Measurements from ENCODE around the gene CSK. TPM values are rescaled to one million over a fixed set of nuclear protein-coding genes. Genes with fewer than 3 reads are reported as not detected.

Gene CSK
- total RNA-seq, 1 donor: 28.1 TPM

DNA sequence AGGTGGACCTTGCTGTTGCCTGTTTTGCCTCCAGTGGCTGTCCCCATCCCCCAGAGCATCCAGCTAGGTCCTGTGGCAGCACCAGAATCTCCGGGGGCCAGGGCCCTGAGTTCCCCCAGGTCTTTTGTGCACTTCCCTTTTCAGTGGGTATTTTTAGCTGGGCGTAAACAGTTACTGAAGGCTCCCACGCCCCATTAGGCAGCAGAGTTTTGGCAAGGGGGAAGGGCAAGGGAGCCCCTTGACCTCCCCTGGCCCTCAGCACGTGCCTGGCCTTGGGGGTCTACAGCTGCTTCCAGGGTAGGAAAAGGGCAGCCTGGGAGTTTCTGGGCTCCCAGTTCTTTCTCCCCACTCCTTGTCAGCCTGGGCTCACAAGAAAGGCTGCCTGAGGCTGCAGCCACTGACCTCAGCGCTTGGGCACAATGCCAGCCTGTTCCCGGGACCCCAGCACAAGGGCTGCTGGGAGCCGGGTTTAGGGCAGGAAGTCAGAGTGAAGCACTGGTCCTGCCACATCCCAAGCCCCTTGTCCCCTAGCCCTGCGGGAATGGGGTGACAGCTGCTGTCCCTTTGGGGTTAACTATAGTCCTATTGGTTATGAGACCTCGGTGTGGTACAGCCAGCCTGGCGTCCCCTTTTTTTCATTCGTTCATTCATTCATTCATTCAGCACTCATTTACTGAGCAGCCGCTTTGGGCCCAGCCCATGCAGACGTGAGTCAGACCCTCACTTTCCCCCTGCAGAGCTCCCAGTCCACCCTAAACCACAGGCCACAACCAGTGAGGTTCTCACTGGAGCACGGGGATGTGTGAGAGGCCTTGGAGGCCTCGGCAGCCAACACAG lies 8.4 kb downstream of the CSK start:
- H3K4me3 ChIP-seq (ENCODE audit: low read depth, low read length): no peak overlapping the region
- TF ChIP-seq, protein P1, sequence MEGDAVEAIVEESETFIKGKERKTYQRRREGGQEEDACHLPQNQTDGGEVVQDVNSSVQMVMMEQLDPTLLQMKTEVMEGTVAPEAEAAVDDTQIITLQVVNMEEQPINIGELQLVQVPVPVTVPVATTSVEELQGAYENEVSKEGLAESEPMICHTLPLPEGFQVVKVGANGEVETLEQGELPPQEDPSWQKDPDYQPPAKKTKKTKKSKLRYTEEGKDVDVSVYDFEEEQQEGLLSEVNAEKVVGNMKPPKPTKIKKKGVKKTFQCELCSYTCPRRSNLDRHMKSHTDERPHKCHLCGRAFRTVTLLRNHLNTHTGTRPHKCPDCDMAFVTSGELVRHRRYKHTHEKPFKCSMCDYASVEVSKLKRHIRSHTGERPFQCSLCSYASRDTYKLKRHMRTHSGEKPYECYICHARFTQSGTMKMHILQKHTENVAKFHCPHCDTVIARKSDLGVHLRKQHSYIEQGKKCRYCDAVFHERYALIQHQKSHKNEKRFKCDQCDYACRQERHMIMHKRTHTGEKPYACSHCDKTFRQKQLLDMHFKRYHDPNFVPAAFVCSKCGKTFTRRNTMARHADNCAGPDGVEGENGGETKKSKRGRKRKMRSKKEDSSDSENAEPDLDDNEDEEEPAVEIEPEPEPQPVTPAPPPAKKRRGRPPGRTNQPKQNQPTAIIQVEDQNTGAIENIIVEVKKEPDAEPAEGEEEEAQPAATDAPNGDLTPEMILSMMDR (IDR thresholded peaks at IDR 0.05; ENCODE audit: insufficient read depth, low read length): no peak
- peak; percentile 67 for DNase-seq (ENCODE audit: low read depth)

DNA sequence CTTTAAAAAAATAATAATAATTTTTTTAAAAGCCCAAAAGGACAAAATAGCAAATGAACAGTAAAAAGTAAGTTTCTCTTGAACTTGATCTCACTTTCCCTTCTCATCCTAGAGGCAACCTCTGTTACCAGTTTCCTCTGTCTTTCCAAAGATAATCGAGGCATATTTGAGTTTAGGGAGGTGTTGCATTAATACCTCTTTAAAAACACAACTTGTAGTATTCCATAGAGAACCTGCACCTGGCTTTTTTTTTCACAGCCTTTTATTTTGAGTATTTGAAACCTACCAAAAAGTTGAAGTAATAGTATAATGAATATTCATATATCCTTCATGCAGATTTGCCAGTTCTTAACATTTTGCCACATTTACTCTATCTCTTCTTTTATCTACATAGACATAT lies 9.1 kb downstream of the CSK start:
- no peak for DNase-seq (ENCODE audit: low read depth)
- H3K4me3 ChIP-seq (ENCODE audit: low read depth, low read length): no peak overlapping the region
- TF ChIP-seq, protein P1 (IDR thresholded peaks at IDR 0.05; ENCODE audit: insufficient read depth, low read length): no peak

DNA sequence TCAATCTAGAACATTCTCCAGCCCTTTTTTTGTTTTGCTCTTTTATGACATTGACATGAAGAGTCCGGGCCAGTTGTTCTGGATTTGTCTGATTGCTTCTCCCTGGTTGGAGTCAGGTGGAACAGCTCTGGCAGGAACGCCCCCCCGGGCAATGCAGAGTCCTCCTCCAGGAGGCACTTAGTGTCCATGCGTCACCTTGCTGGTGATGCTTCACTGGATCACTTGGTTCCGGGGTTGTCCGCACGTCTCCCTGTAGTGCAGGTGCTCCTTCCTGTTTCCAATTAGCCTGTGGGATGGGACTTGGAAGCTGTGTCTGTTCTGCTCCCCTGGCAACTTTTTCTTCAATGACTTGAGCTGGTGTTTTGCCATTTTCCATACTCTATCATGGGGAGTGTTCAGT lies 9.8 kb downstream of the CSK start:
- TF ChIP-seq, protein P1 (IDR thresholded peaks at IDR 0.05; ENCODE audit: insufficient read depth, low read length): no peak
- no peak for DNase-seq (ENCODE audit: low read depth)
- H3K4me3 ChIP-seq (ENCODE audit: low read depth, low read length): no peak overlapping the region

DNA sequence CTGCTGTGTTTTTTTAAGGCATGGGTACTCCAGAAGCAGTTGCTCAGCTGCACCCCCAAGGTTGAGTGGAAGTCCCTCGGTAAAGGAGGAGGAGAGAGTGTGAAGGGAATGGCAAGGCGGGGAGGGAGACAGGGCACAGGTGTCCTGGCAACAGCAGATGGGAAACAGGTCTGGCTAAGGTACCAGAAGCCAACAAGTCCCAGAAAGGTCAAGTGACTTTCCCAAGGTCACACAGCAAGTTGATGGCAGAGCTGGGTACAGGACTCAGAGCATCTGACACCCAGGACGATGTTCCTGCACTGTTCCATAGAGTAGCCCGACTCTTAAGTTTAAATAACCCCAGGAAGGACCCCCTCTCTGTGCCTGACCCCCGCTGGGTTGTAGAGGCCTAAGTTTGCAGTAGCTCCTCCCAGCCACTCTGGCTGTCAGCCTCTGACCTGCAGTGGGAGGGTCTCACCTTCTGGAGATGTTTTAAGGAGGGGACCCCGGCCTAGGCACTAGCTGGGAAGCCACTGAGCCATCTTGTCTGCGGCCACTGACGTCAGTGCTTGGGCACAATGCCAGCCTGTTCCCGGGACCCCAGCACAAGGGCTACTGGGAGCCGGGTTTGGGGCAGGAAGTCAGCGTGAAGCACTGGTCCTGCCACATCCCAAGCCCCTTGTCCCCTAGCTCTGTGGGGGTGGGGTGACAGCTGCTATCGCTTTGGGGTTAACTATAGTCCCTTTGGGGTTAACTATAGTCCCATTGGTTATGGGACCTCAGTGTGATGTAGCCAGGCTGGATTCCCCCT lies 10.5 kb downstream of the CSK start:
- TF ChIP-seq, protein P1 (IDR thresholded peaks at IDR 0.05; ENCODE audit: insufficient read depth, low read length): no peak

DNA sequence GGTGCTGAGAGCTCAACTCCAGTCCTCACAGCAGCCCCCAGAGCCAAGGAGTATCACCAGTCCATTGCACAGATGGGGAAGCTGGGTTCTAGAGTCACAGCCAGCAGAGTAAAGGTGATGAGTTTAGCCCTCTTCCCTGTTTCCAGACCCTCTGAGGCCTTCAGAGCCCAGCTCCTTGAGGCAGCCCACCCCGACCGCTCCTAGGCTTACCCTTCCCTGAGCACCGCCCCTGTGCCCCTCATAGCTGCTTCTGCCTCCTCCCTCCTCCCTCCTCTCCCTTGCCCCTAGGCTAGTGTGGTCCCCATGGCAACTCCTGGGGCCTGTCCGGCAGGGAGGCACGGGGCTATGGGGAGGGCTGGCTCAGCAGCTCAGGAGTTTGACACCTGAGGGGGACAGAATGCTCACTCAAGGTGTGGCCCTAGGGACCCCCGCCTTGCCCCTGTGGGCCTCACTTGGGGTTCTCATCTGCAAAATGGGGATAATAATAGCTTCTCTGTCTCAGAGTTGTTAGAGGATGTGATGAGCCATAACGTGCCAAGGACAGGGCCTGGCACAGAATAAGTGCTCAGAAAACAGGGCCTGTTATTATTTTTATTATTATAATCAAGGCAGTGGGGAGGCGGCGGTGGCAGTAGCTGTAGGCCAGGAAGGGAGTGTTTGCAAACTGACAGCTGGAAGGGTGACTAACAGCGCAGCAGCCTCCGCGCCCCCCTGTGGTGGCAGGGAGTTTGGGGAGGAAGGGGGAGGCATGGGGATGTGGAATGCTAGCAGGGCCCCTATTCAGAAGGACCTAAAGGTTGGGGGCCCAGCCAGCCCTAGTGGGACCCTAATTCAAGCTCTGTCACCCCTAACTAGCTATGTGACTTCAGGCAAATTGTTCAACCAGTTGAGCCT lies 11.5 kb downstream of the CSK start:
- TF ChIP-seq, protein P1 (IDR thresholded peaks at IDR 0.05; ENCODE audit: insufficient read depth, low read length): no peak
- no peak for DNase-seq (ENCODE audit: low read depth)
- no peak overlapping the region for H3K4me3 ChIP-seq (ENCODE audit: low read depth, low read length)

More for the DNA sequence above, 10.5 kb downstream of the CSK start:
- no peak for DNase-seq (ENCODE audit: low read depth)
- no peak overlapping the region for H3K4me3 ChIP-seq (ENCODE audit: low read depth, low read length)

DNA sequence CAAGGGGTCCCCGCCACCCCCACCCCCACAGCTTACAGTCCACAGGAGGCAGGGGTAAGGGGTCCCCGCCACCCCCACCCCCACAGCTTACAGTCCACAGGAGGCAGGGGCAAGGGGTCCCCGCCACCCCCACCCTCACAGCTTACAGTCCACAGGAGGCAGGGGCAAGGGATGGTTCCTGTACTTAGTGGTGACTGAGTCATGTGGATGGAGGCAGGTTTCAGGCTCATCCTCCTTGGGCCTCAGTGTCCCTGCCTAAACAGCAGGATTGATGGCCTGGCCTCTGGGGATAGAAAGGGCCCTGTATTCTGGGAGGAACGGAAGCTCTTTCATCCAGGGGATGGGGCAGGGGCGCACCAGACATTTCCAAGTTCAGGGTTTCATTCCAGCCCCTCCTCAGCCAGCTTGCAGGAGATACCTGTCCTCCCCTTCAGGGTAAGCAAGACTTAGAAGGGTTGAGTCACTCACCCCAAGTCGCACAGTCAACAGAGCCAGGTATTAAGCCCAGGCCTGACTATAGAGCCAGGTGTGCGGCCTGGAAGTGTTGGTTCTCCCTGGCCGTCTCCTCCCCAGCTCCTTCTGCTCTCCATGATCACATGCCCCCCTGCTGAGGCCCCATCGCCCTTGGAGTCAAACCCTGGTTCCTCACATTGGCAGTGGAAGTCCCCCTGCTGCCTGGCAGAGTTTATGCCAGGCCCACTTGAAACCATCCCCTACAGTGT lies 12.5 kb downstream of the CSK start:
- TF ChIP-seq, protein P1 (IDR thresholded peaks at IDR 0.05; ENCODE audit: insufficient read depth, low read length): no peak
- DNase-seq (ENCODE audit: low read depth): no peak
- no peak overlapping the region for H3K4me3 ChIP-seq (ENCODE audit: low read depth, low read length)

All from fibroblast of the aortic adventitia (primary cell).